GM19025 (cell line): ENCODE results near the gene VENTX.

Experiments used
- ATAC-seq: cut with Tn5 transposase; IDR thresholded peaks from one replicate; pipeline ENCODE4 v1.9.1; 2021; ENCODE audit warnings: mild to moderate bottlenecking, low read depth, moderate library complexity; ENCODE audit not compliant: unreplicated experiment

VENTX gene

GRCh38 chr10:133237588-133238465 lies at the start of gene VENTX:
Gene VENTX (plus strand): TSS chr10:133237855. CDS start chr10:133237915, 60 bp downstream.
- no peak for ATAC-seq

GRCh38 chr10:133187906-133188681 lies 49.6 kb upstream of the VENTX start:
- ATAC-seq, result no peak

- no peak for ATAC-seq
These were observed 48.4 kb upstream of the VENTX start for GRCh38 chr10:133189256-133189655.

GRCh38 chr10:133189726-133190125 lies 47.9 kb upstream of the VENTX start:
- ATAC-seq, result no peak

- no peak for ATAC-seq
These were observed 47.4 kb upstream of the VENTX start for GRCh38 chr10:133190225-133190624.

GRCh38 chr10:133191651-133192050 lies 46.0 kb upstream of the VENTX start:
- no peak for ATAC-seq

GRCh38 chr10:133194151-133194550 lies 43.5 kb upstream of the VENTX start:
- ATAC-seq, result no peak

- no peak for ATAC-seq
These were observed 42.6 kb upstream of the VENTX start for GRCh38 chr10:133195096-133195495.

- ATAC-seq, result no peak
These were observed 42.0 kb upstream of the VENTX start for GRCh38 chr10:133195611-133196010.

- no peak for ATAC-seq
These were observed 41.3 kb upstream of the VENTX start for GRCh38 chr10:133196221-133196915.

GRCh38 chr10:133196936-133197758 lies 40.5 kb upstream of the VENTX start:
- no peak for ATAC-seq

GRCh38 chr10:133197786-133198185 lies 39.9 kb upstream of the VENTX start:
- no peak for ATAC-seq

- no peak for ATAC-seq
These were observed 39.4 kb upstream of the VENTX start for GRCh38 chr10:133198206-133198605.

- no peak for ATAC-seq
These were observed 38.8 kb upstream of the VENTX start for GRCh38 chr10:133198621-133199487.

GRCh38 chr10:133199488-133199885 lies 38.2 kb upstream of the VENTX start:
- no peak for ATAC-seq

GRCh38 chr10:133199992-133200611 lies 37.6 kb upstream of the VENTX start:
- no peak for ATAC-seq

- no peak for ATAC-seq
These were observed 37.0 kb upstream of the VENTX start for GRCh38 chr10:133200621-133201031.

GRCh38 chr10:133201151-133201947 lies 36.3 kb upstream of the VENTX start:
- no peak for ATAC-seq
